GM03348 (cell line): Measurements from ENCODE around the gene AGXT2.

Experiments
- DNase-seq: peaks from one replicate; pipeline ENCODE4 v3.0.0; 2012; ENCODE audit warnings: low spot score

The AGXT2 gene

GRCh38 chr5:35047785-35048404 is at the start of gene AGXT2:
AGXT2 (minus strand) TSS chr5:35047949; CDS start chr5:35047892, 57 bp downstream.
- no peak for DNase-seq

- DNase-seq, result no peak
These were observed 49.2 kb upstream of the AGXT2 start for GRCh38 chr5:35096932-35097331.

GRCh38 chr5:35096216-35096615 is 48.5 kb upstream of the AGXT2 start:
- no peak for DNase-seq

GRCh38 chr5:35095366-35095765 is 47.6 kb upstream of the AGXT2 start:
- no peak for DNase-seq

- DNase-seq, result no peak
These were observed 47.2 kb upstream of the AGXT2 start for GRCh38 chr5:35094948-35095347.

GRCh38 chr5:35092703-35093102 is 45.0 kb upstream of the AGXT2 start:
- DNase-seq, result no peak

- DNase-seq, result no peak
These were observed 44.0 kb upstream of the AGXT2 start for GRCh38 chr5:35091704-35092103.

GRCh38 chr5:35089334-35090314 is 41.9 kb upstream of the AGXT2 start:
- DNase-seq, result peak; percentile 78

GRCh38 chr5:35087991-35088390 is 40.2 kb upstream of the AGXT2 start:
- DNase-seq, result peak; percentile 71

- no peak for DNase-seq
These were observed 35.4 kb upstream of the AGXT2 start for GRCh38 chr5:35083150-35083549.

GRCh38 chr5:35082530-35082929 is 34.8 kb upstream of the AGXT2 start:
- no peak for DNase-seq

GRCh38 chr5:35081134-35081533 is 33.4 kb upstream of the AGXT2 start:
- no peak for DNase-seq

- no peak for DNase-seq
These were observed 25.4 kb upstream of the AGXT2 start for GRCh38 chr5:35073160-35073559.

- no peak for DNase-seq
These were observed 21.4 kb upstream of the AGXT2 start for GRCh38 chr5:35069188-35069587.

- no peak for DNase-seq
These were observed 20.2 kb upstream of the AGXT2 start for GRCh38 chr5:35067985-35068384.

GRCh38 chr5:35066260-35066795 is 18.6 kb upstream of the AGXT2 start:
- no peak for DNase-seq

GRCh38 chr5:35063414-35063813 is 15.7 kb upstream of the AGXT2 start:
- peak; percentile 18 for DNase-seq

- peak; percentile 49 for DNase-seq
These were observed 13.5 kb upstream of the AGXT2 start for GRCh38 chr5:35061211-35061770.

GRCh38 chr5:35060236-35060635 is 12.5 kb upstream of the AGXT2 start:
- no peak for DNase-seq

GRCh38 chr5:35059251-35059650 is 11.5 kb upstream of the AGXT2 start:
- no peak for DNase-seq

- no peak for DNase-seq
These were observed 10.6 kb upstream of the AGXT2 start for GRCh38 chr5:35058374-35058788.

GRCh38 chr5:35056686-35057085 is 8.9 kb upstream of the AGXT2 start:
- DNase-seq, result peak; percentile 12

GRCh38 chr5:35052838-35053237 is 5.1 kb upstream of the AGXT2 start:
- no peak for DNase-seq
